ENCODE measurements around the gene SPP1. TPM values are rescaled to one million over a fixed set of nuclear protein-coding genes. Genes with fewer than 3 reads are reported as not detected.

SPP1 gene
- total and polyA plus RNA-seq, 7 donors = 3.0 to 47.8 (median 30.4) TPM

- no peaks in the 10 kb centered on the region for H3K4me1 ChIP-seq
- 85 to 96% methylated on average over 1 of the region's 1 CpG for WGBS, 2 donors
- TF ChIP-seq POLR2AphosphoS5 (IDR thresholded peaks at IDR 0.05) = no peak
- TF ChIP-seq POLR2A (IDR thresholded peaks at IDR 0.05) = no peak
- TF ChIP-seq CTCF (IDR thresholded peaks at IDR 0.05) = no peak
- no peak for TF ChIP-seq EP300 (IDR thresholded peaks at IDR 0.05)
- H3K27ac ChIP-seq = no peak overlapping the region
- H3K36me3 ChIP-seq = no peaks in the 10 kb centered on the region
- H3K4me3 ChIP-seq = no peak overlapping the region
- intact Hi-C loops (cut with DNase I) = loop anchor here (10.0 kb wide), 1 partner anchor 235 kb away; no protein-coding TSS in a partner anchor
- H3K9me3 ChIP-seq = no peaks in the 10 kb centered on the region
- H3K27me3 ChIP-seq = no peaks in the 10 kb centered on the region
- no peak for DNase-seq
These were observed 4.3 kb downstream of the SPP1 start for GRCh38 chr4:87979810-87980209.

DNA sequence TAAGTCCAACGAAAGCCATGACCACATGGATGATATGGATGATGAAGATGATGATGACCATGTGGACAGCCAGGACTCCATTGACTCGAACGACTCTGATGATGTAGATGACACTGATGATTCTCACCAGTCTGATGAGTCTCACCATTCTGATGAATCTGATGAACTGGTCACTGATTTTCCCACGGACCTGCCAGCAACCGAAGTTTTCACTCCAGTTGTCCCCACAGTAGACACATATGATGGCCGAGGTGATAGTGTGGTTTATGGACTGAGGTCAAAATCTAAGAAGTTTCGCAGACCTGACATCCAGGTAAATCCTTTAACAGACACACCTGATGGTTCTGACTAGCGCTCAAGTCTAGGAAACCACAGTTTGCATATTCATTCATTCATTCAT, 6.0 kb downstream of the SPP1 start:
- no peak for TF ChIP-seq POLR2AphosphoS5 (IDR thresholded peaks at IDR 0.05)
- TF ChIP-seq CTCF (IDR thresholded peaks at IDR 0.05) = no peak
- no peak for TF ChIP-seq EP300 (IDR thresholded peaks at IDR 0.05)
- TF ChIP-seq POLR2A (IDR thresholded peaks at IDR 0.05) = no peak
- WGBS, 2 donors = 88 to 93% methylated on average over 8 of the region's 8 CpGs

DNA sequence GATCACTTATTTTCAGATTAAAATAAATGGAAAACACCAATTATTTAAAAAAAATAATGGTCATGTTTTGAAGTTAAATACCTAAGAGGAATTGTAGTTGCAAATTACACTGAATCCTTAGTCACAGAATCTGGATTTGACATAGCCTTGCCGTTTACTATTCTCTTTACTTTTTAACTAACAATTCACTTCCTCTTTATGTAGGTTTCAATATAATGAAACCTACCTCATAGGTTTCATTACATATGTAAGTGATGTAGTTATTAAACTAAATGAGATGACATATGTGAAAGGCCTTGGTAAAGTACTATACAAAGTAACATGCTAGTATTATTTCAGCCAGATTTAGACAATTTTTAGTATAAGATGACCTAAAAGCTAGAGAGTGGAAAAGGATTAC, 6.5 kb downstream of the SPP1 start:
- TF ChIP-seq EP300 (IDR thresholded peaks at IDR 0.05) = no peak
- TF ChIP-seq CTCF (IDR thresholded peaks at IDR 0.05) = no peak
- TF ChIP-seq POLR2AphosphoS5 (IDR thresholded peaks at IDR 0.05) = no peak
- TF ChIP-seq POLR2A (IDR thresholded peaks at IDR 0.05) = no peak
- no peak for DNase-seq
- H3K9me3 ChIP-seq = no peaks in the 10 kb centered on the region
- H3K27me3 ChIP-seq = no peaks in the 10 kb centered on the region
- 59 to 70% methylated on average over 1 of the region's 1 CpG for WGBS, 2 donors
- H3K36me3 ChIP-seq = no peaks in the 10 kb centered on the region
- no peaks in the 10 kb centered on the region for H3K4me1 ChIP-seq
- H3K4me3 ChIP-seq = no peak overlapping the region
- intact Hi-C loops (cut with DNase I) = no loop called here
- H3K27ac ChIP-seq = no peak overlapping the region

More for the DNA sequence above, 6.0 kb downstream of the SPP1 start:
- Histone ChIP-seq H3K27ac (no peak overlapping the region), H3K9me3 (no peaks in the 10 kb centered on the region), H3K4me3 (no peak overlapping the region), H3K27me3 (no peaks in the 10 kb centered on the region), H3K4me1 (no peaks in the 10 kb centered on the region), H3K36me3 (no peaks in the 10 kb centered on the region)
- intact Hi-C loops (cut with DNase I) = no loop called here
- DNase-seq = no peak

GRCh38 chr4:87982446-87983010, 7.0 kb downstream of the SPP1 start:
- H3K9me3 ChIP-seq = no peaks in the 10 kb centered on the region
- H3K36me3 ChIP-seq = no peaks in the 10 kb centered on the region
- H3K4me1 ChIP-seq = no peaks in the 10 kb centered on the region
- no peak for TF ChIP-seq EP300 (IDR thresholded peaks at IDR 0.05)
- no peak for TF ChIP-seq POLR2AphosphoS5 (IDR thresholded peaks at IDR 0.05)
- TF ChIP-seq POLR2A (IDR thresholded peaks at IDR 0.05) = no peak
- no peak for TF ChIP-seq CTCF (IDR thresholded peaks at IDR 0.05)
- no peak overlapping the region for H3K4me3 ChIP-seq
- no peak overlapping the region for H3K27ac ChIP-seq
- DNase-seq = no peak
- no peaks in the 10 kb centered on the region for H3K27me3 ChIP-seq
- WGBS, 2 donors = 89 to 91% methylated on average over 13 of the region's 13 CpGs
- intact Hi-C loops (cut with DNase I) = no loop called here

DNA sequence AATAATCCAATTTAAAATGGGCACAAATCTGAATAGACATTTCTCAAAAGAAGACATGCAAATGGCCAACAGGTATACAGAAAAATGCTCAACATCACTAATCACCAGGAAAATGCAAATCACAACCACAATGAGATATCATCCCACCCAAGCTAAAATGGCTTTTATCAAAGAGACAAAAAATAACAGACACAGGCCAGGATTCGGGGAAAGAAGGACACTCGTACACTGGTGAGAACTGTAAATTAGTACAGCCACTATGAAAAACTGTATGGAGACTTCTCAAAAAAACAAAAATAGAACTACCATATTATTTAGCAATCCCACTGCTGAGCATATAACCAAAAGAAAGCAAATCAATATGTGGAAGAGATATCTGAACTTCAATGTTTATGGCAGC, 8.5 kb downstream of the SPP1 start:
- Histone ChIP-seq H3K27ac (no peak overlapping the region), H3K27me3 (no peaks in the 10 kb centered on the region), H3K4me1 (no peaks in the 10 kb centered on the region), H3K9me3 (no peaks in the 10 kb centered on the region), H3K4me3 (no peak overlapping the region), H3K36me3 (no peaks in the 10 kb centered on the region)
- intact Hi-C loops (cut with DNase I) = no loop called here
- 93 to 95% methylated on average over 2 of the region's 2 CpGs for WGBS, 2 donors
- no peak for DNase-seq
- TF ChIP-seq CTCF (IDR thresholded peaks at IDR 0.05) = no peak
- TF ChIP-seq POLR2AphosphoS5 (IDR thresholded peaks at IDR 0.05) = no peak
- no peak for TF ChIP-seq EP300 (IDR thresholded peaks at IDR 0.05)
- no peak for TF ChIP-seq POLR2A (IDR thresholded peaks at IDR 0.05)

All from sigmoid colon (tissue), 7 donors.